Epidermal melanocyte (primary cell): ENCODE data around the gene TFRC.
"Not testable (repeated sequence)": the region's sequence is repeated elsewhere in the genome, so short reads cannot be mapped to it uniquely, and the experiment has no call there.

Experiments
- DNase-seq: peaks from one replicate; pipeline ENCODE4 v3.0.0; 2011; ENCODE audit warnings: low spot score; ENCODE audit not compliant: insufficient read length

TFRC gene

GRCh38 chr3:196082619-196082971 is 705 bp upstream of the TFRC start:
- no peak for DNase-seq

GRCh38 chr3:196081002-196081833 is 672 bp downstream of the TFRC start:
- no peak for DNase-seq

GRCh38 chr3:196080101-196080846 is 1.6 kb downstream of the TFRC start:
- not testable (repeated sequence) for DNase-seq

GRCh38 chr3:196079682-196080081 is 2.2 kb downstream of the TFRC start:
- DNase-seq, result no peak

GRCh38 chr3:196075013-196075412 is 6.9 kb downstream of the TFRC start:
- no peak for DNase-seq

- DNase-seq, result peak; percentile 70
Observed at GRCh38 chr3:196073255-196073753, 8.6 kb downstream of the TFRC start.

GRCh38 chr3:196072313-196072712 is 9.6 kb downstream of the TFRC start:
- DNase-seq, result no peak

GRCh38 chr3:196068812-196069211 is 13.1 kb downstream of the TFRC start:
- not testable (repeated sequence) for DNase-seq

GRCh38 chr3:196067439-196067838 is 14.5 kb downstream of the TFRC start:
- DNase-seq, result no peak

- DNase-seq, result no peak
Observed at GRCh38 chr3:196063971-196064370, 17.9 kb downstream of the TFRC start.

- no peak for DNase-seq
Observed at GRCh38 chr3:196063456-196063855, 18.4 kb downstream of the TFRC start.

GRCh38 chr3:196063049-196063448 is 18.8 kb downstream of the TFRC start:
- DNase-seq, result no peak

GRCh38 chr3:196060834-196061233 is 21.1 kb downstream of the TFRC start:
- no peak for DNase-seq

GRCh38 chr3:196057760-196058331 is 24.0 kb downstream of the TFRC start:
- DNase-seq, result no peak

GRCh38 chr3:196056371-196056770 is 25.5 kb downstream of the TFRC start:
- DNase-seq, result not testable (repeated sequence)

GRCh38 chr3:196055683-196056270 is 26.1 kb downstream of the TFRC start:
- DNase-seq, result no peak

- no peak for DNase-seq
Observed at GRCh38 chr3:196055240-196055639, 26.6 kb downstream of the TFRC start.

GRCh38 chr3:196054661-196055060 is 27.2 kb downstream of the TFRC start:
- DNase-seq, result no peak

- no peak for DNase-seq
Observed at GRCh38 chr3:196053487-196053886, 28.4 kb downstream of the TFRC start.

- DNase-seq, result no peak
Observed at GRCh38 chr3:196051282-196052076, 30.4 kb downstream of the TFRC start.

GRCh38 chr3:196050597-196050996 is 31.3 kb downstream of the TFRC start:
- DNase-seq, result no peak
